ENCODE measurements around the gene LMAN2.

DNA sequence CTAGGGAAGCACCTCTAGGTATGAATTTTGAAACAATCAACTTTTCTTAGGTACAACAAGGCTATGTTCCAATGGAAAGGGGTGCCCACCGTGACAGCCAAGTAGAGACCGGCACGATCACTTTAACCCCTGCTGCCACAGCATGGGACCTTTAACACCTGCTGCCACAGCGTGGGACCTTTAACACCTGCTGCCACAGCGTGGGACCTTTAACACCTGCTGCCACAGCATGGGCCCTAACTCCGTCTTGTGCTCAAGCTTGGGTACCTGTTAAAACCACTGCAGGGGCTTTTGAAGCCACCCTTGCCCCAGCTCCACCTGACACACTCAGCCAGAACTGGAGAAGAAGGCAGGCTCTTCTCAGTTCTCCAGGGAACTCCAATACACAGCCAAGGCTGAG is 21.6 kb downstream of the LMAN2 start:
- TF ChIP-seq POLR2A (IDR thresholded peaks at IDR 0.05): no peak
- TF ChIP-seq, protein P1, sequence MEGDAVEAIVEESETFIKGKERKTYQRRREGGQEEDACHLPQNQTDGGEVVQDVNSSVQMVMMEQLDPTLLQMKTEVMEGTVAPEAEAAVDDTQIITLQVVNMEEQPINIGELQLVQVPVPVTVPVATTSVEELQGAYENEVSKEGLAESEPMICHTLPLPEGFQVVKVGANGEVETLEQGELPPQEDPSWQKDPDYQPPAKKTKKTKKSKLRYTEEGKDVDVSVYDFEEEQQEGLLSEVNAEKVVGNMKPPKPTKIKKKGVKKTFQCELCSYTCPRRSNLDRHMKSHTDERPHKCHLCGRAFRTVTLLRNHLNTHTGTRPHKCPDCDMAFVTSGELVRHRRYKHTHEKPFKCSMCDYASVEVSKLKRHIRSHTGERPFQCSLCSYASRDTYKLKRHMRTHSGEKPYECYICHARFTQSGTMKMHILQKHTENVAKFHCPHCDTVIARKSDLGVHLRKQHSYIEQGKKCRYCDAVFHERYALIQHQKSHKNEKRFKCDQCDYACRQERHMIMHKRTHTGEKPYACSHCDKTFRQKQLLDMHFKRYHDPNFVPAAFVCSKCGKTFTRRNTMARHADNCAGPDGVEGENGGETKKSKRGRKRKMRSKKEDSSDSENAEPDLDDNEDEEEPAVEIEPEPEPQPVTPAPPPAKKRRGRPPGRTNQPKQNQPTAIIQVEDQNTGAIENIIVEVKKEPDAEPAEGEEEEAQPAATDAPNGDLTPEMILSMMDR (IDR thresholded peaks at IDR 0.05): no peak

All from Peyer's patch (tissue), 4 donors.